ENCODE results near the gene HS3ST1.

Gene HS3ST1

GRCh38 chr4:11440481-11441193 lies 11.9 kb upstream of the HS3ST1 start:
- TF ChIP-seq POLR2AphosphoS5 (IDR thresholded peaks at IDR 0.05; ENCODE audit: low read depth, low read length) (no peak), SIN3A (IDR thresholded peaks at IDR 0.05; ENCODE audit: borderline replicate concordance, insufficient read depth, low read length) (no peak), TAF1 (IDR thresholded peaks at IDR 0.05; ENCODE audit: borderline replicate concordance, insufficient read depth, low read length) (no peak), REST (IDR thresholded peaks at IDR 0.05; ENCODE audit: insufficient read depth in 1 of 2, low read depth in 2 of 2, low read length in 2 of 2) (no peak), FOXP2 (optimal IDR thresholded peaks at IDR 0.05; ENCODE audit: borderline replicate concordance, extremely low read depth, extremely low read length, insufficient read depth) (no peak)

GRCh38 chr4:11439836-11440235 lies 11.1 kb upstream of the HS3ST1 start:
- TF ChIP-seq FOXP2 (optimal IDR thresholded peaks at IDR 0.05; ENCODE audit: borderline replicate concordance, extremely low read depth, extremely low read length, insufficient read depth): no peak
- no peak for TF ChIP-seq REST (IDR thresholded peaks at IDR 0.05; ENCODE audit: insufficient read depth in 1 of 2, low read depth in 2 of 2, low read length in 2 of 2)

- TF ChIP-seq SIN3A (IDR thresholded peaks at IDR 0.05; ENCODE audit: borderline replicate concordance, insufficient read depth, low read length) (no peak), TAF1 (IDR thresholded peaks at IDR 0.05; ENCODE audit: borderline replicate concordance, insufficient read depth, low read length) (no peak)
Measured at GRCh38 chr4:11438647-11439046, 10.0 kb upstream of the HS3ST1 start.

- no peak for TF ChIP-seq SIN3A (IDR thresholded peaks at IDR 0.05; ENCODE audit: borderline replicate concordance, insufficient read depth, low read length)
- no peak for TF ChIP-seq TAF1 (IDR thresholded peaks at IDR 0.05; ENCODE audit: borderline replicate concordance, insufficient read depth, low read length)
- no peak for TF ChIP-seq REST (IDR thresholded peaks at IDR 0.05; ENCODE audit: insufficient read depth in 1 of 2, low read depth in 2 of 2, low read length in 2 of 2)
- TF ChIP-seq POLR2AphosphoS5 (IDR thresholded peaks at IDR 0.05; ENCODE audit: low read depth, low read length): no peak
- TF ChIP-seq FOXP2 (optimal IDR thresholded peaks at IDR 0.05; ENCODE audit: borderline replicate concordance, extremely low read depth, extremely low read length, insufficient read depth): no peak
Measured at GRCh38 chr4:11436673-11437072, 8.0 kb upstream of the HS3ST1 start.

- TF ChIP-seq SIN3A (IDR thresholded peaks at IDR 0.05; ENCODE audit: borderline replicate concordance, insufficient read depth, low read length) (no peak), FOXP2 (optimal IDR thresholded peaks at IDR 0.05; ENCODE audit: borderline replicate concordance, extremely low read depth, extremely low read length, insufficient read depth) (no peak), POLR2AphosphoS5 (IDR thresholded peaks at IDR 0.05; ENCODE audit: low read depth, low read length) (no peak), TAF1 (IDR thresholded peaks at IDR 0.05; ENCODE audit: borderline replicate concordance, insufficient read depth, low read length) (no peak), REST (IDR thresholded peaks at IDR 0.05; ENCODE audit: insufficient read depth in 1 of 2, low read depth in 2 of 2, low read length in 2 of 2) (no peak)
Measured at GRCh38 chr4:11436084-11436483, 7.4 kb upstream of the HS3ST1 start.
